ENCODE measurements around the gene GDPD5. TPM values are rescaled to one million over a fixed set of nuclear protein-coding genes. Genes with fewer than 3 reads are reported as not detected.

Gene GDPD5
- total and polyA plus RNA-seq, 9 of the 15 experiments (the other 6 are each of a cell fraction or from before 2014, with no cell fraction given), result 0.32 to 27.3 (median 8.0) TPM

DNA sequence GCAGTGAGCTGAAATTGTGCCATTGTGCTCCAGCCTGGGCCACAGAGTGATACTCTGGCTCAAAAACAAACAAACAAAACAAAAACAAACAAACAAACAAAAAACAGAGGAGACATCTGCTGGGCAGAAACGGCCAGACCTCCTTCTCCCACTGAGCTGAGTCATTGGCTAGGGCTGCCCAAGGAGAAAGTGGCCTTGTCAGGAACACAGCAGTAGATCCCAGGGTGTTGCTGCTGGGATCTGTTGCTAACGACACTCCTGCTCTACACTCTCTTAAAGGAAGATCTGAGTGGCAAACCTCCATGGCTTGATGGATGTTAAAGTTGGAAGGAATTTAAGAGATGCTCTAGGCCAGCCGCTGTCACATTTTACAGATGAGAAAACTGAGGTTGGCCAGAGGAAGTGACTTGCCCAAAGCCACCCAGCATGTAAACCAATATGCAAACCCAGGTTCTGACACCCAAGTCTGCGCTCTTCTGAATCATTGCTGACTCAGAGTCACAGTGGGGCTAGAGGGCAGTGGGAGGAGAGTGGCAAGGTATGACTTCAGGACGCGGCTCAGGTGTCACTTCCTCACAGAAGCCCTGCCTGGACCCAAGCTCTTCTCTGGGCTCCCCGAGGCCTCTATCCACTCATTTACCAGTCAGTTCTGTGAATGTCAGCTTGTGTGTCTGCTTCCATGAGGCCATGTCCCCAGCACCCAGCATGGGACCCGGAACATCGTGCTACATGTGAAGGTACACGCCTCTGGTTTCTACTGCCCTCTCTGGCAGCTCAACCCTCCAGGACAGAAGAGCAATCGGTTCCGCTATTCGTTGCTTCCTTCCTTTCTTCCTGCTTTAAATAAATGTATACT, 11.3 kb upstream of the GDPD5 start (continued):
- TF ChIP-seq, protein P1, sequence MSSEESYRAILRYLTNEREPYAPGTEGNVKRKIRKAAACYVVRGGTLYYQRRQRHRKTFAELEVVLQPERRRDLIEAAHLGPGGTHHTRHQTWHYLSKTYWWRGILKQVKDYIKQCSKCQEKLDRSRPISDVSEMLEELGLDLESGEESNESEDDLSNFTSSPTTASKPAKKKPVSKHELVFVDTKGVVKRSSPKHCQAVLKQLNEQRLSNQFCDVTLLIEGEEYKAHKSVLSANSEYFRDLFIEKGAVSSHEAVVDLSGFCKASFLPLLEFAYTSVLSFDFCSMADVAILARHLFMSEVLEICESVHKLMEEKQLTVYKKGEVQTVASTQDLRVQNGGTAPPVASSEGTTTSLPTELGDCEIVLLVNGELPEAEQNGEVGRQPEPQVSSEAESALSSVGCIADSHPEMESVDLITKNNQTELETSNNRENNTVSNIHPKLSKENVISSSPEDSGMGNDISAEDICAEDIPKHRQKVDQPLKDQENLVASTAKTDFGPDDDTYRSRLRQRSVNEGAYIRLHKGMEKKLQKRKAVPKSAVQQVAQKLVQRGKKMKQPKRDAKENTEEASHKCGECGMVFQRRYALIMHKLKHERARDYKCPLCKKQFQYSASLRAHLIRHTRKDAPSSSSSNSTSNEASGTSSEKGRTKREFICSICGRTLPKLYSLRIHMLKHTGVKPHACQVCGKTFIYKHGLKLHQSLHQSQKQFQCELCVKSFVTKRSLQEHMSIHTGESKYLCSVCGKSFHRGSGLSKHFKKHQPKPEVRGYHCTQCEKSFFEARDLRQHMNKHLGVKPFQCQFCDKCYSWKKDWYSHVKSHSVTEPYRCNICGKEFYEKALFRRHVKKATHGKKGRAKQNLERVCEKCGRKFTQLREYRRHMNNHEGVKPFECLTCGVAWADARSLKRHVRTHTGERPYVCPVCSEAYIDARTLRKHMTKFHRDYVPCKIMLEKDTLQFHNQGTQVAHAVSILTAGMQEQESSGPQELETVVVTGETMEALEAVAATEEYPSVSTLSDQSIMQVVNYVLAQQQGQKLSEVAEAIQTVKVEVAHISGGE (CRISPR knock-in tag; IDR thresholded peaks at IDR 0.05), result no peak
- no peak for TF ChIP-seq PBX2 (CRISPR knock-in tag; IDR thresholded peaks at IDR 0.05; ENCODE audit: low read depth)
- TF ChIP-seq PBX2 (tag; conservative IDR thresholded peaks at IDR 0.05; ENCODE audit: low read depth), result no peak
- TF ChIP-seq NFXL1 (CRISPR knock-in tag; IDR thresholded peaks at IDR 0.05), result no peak
- TF ChIP-seq SMARCA5 (IDR thresholded peaks at IDR 0.05), result no peak; the same call in 1 of the 2 replicates
- TF ChIP-seq ZNF699 (CRISPR knock-in tag; IDR thresholded peaks at IDR 0.05; ENCODE audit: insufficient replicate concordance), result no peak
- no peak for TF ChIP-seq FUS (optimal IDR thresholded peaks at IDR 0.05; ENCODE audit: low read depth, low read length)
- no peak for TF ChIP-seq ATF2 (CRISPR knock-in tag; IDR thresholded peaks at IDR 0.05)
- no peak for TF ChIP-seq MCM2 (IDR thresholded peaks at IDR 0.05; ENCODE audit: low read depth)
- TF ChIP-seq ERF (CRISPR knock-in tag; IDR thresholded peaks at IDR 0.05), result no peak
- TF ChIP-seq NFE2 (IDR thresholded peaks at IDR 0.05; ENCODE audit: low read depth), result peak; percentile 54; the same call in 1 of the 2 replicates
- peak; percentile 44; the same call in 1 of the 2 replicates for TF ChIP-seq MAFK (IDR thresholded peaks at IDR 0.05; ENCODE audit: low read length)
- no peak for TF ChIP-seq MYC (IDR thresholded peaks at IDR 0.05; ENCODE audit: low read depth, low read length)
- TF ChIP-seq MYC (CRISPR knock-in tag; IDR thresholded peaks at IDR 0.05; ENCODE audit: borderline replicate concordance, low read depth), result no peak
- TF ChIP-seq MEF2D (tag; conservative IDR thresholded peaks at IDR 0.05; ENCODE audit: low read depth), result no peak
- no peak for TF ChIP-seq SNIP1 (IDR thresholded peaks at IDR 0.05; ENCODE audit: low read depth)
- TF ChIP-seq ZNF431 (CRISPR knock-in tag; IDR thresholded peaks at IDR 0.05), result peak; percentile 53; the same call in 1 of the 2 replicates
- no peak for TF ChIP-seq KDM4B (IDR thresholded peaks at IDR 0.05; ENCODE audit: borderline replicate concordance in 2 of 2, low read depth in 1 of 2)
- no peak for TF ChIP-seq ZNF146 (CRISPR knock-in tag; IDR thresholded peaks at IDR 0.05; ENCODE audit: unreplicated experiment)
- no peak for TF ChIP-seq NR2C2 (CRISPR knock-in tag; IDR thresholded peaks at IDR 0.05)
- peak; percentile 66 for TF ChIP-seq NR2C2 (tag; IDR thresholded peaks at IDR 0.05)
- peak; percentile 66; the same call in 1 of the 2 replicates for TF ChIP-seq DPF2 (IDR thresholded peaks at IDR 0.05)
